ENCODE data around the gene EYS. TPM values are rescaled to one million over a fixed set of nuclear protein-coding genes. Genes with fewer than 3 reads are reported as not detected.

EYS gene
- total RNA-seq, 1 experiment from 2014 or later = 1.5 TPM

- intact Hi-C loops (cut with micrococcal nuclease) = no loop called here
- DNase-seq (ENCODE audit: unreplicated experiment) = no peak
- ChIA-PET POLR2A (no interaction called here), CTCF (no interaction called here)
- no peaks in the 10 kb centered on the region for H3K36me3 Mint-ChIP-seq (ENCODE audit: insufficient read depth, unreplicated experiment)
- H3K9me3 Mint-ChIP-seq (ENCODE audit: unreplicated experiment) = peaks cover 8% of the 10 kb centered on the region
- BruUV-seq (replicated peaks) = no TSS peak
- no peak overlapping the region for H3K4me3 Mint-ChIP-seq (ENCODE audit: unreplicated experiment)
- H3K27ac Mint-ChIP-seq (ENCODE audit: low read depth, unreplicated experiment) = peak overlapping the region; percentile 14
- no peaks in the 10 kb centered on the region for H3K27me3 Mint-ChIP-seq (ENCODE audit: insufficient read depth, unreplicated experiment)
- no peak for TF ChIP-seq CTCF (IDR thresholded peaks at IDR 0.05; ENCODE audit: unreplicated experiment)
- H3K4me1 Mint-ChIP-seq (ENCODE audit: insufficient read depth, unreplicated experiment) = peaks cover 6% of the 10 kb centered on the region
These were observed 589.1 kb downstream of the EYS start for GRCh38 chr6:65117817-65118409.

- no peaks in the 10 kb centered on the region for H3K27me3 Mint-ChIP-seq (ENCODE audit: insufficient read depth, unreplicated experiment)
- peaks cover 6% of the 10 kb centered on the region for H3K4me1 Mint-ChIP-seq (ENCODE audit: insufficient read depth, unreplicated experiment)
- no peak for DNase-seq (ENCODE audit: unreplicated experiment)
- H3K27ac Mint-ChIP-seq (ENCODE audit: low read depth, unreplicated experiment) = no peak overlapping the region
- H3K4me3 Mint-ChIP-seq (ENCODE audit: unreplicated experiment) = no peak overlapping the region
- H3K9me3 Mint-ChIP-seq (ENCODE audit: unreplicated experiment) = peaks cover 8% of the 10 kb centered on the region
- intact Hi-C loops (cut with micrococcal nuclease) = no loop called here
- POLR2A ChIA-PET = interaction anchor here (1.2 kb wide), 1 partner anchor 9 kb away, joined by 3 read pairs; no protein-coding TSS in a partner anchor
- CTCF ChIA-PET = interaction anchor here (0.7 to 1.0 kb wide), 2 partner anchors 15 to 207 kb away, joined by 3 read pairs; no protein-coding TSS in a partner anchor
- BruUV-seq (replicated peaks) = no TSS peak
- TF ChIP-seq CTCF (IDR thresholded peaks at IDR 0.05; ENCODE audit: unreplicated experiment) = no peak
- no peaks in the 10 kb centered on the region for H3K36me3 Mint-ChIP-seq (ENCODE audit: insufficient read depth, unreplicated experiment)
These were observed 590.7 kb downstream of the EYS start for GRCh38 chr6:65116326-65116725.

GRCh38 chr6:65113581-65113980, 593.4 kb downstream of the EYS start:
- no TSS peak for BruUV-seq (replicated peaks)
- intact Hi-C loops (cut with micrococcal nuclease) = no loop called here
- Mint-ChIP-seq H3K27ac (ENCODE audit: low read depth, unreplicated experiment) (no peak overlapping the region), H3K27me3 (ENCODE audit: insufficient read depth, unreplicated experiment) (no peaks in the 10 kb centered on the region), H3K9me3 (ENCODE audit: unreplicated experiment) (no peaks in the 10 kb centered on the region), H3K36me3 (ENCODE audit: insufficient read depth, unreplicated experiment) (no peaks in the 10 kb centered on the region), H3K4me3 (ENCODE audit: unreplicated experiment) (no peak overlapping the region), H3K4me1 (ENCODE audit: insufficient read depth, unreplicated experiment) (peaks cover 6% of the 10 kb centered on the region)
- TF ChIP-seq CTCF (IDR thresholded peaks at IDR 0.05; ENCODE audit: unreplicated experiment) = no peak
- ChIA-PET POLR2A (interaction anchor here (0.7 kb wide), 1 partner anchor 273 kb away, joined by 3 read pairs; no protein-coding TSS in a partner anchor), CTCF (no interaction called here)
- DNase-seq (ENCODE audit: unreplicated experiment) = peak; percentile 7

GRCh38 chr6:65112435-65112834, 594.6 kb downstream of the EYS start:
- intact Hi-C loops (cut with micrococcal nuclease) = no loop called here
- Mint-ChIP-seq H3K36me3 (ENCODE audit: insufficient read depth, unreplicated experiment) (no peaks in the 10 kb centered on the region), H3K4me3 (ENCODE audit: unreplicated experiment) (no peak overlapping the region), H3K4me1 (ENCODE audit: insufficient read depth, unreplicated experiment) (no peaks in the 10 kb centered on the region), H3K27ac (ENCODE audit: low read depth, unreplicated experiment) (no peak overlapping the region), H3K9me3 (ENCODE audit: unreplicated experiment) (no peaks in the 10 kb centered on the region), H3K27me3 (ENCODE audit: insufficient read depth, unreplicated experiment) (no peaks in the 10 kb centered on the region)
- no peak for TF ChIP-seq CTCF (IDR thresholded peaks at IDR 0.05; ENCODE audit: unreplicated experiment)
- POLR2A ChIA-PET = interaction anchor here (0.7 kb wide), 1 partner anchor 364 kb away, joined by 3 read pairs; no protein-coding TSS in a partner anchor
- no peak for DNase-seq (ENCODE audit: unreplicated experiment)
- CTCF ChIA-PET = no interaction called here
- BruUV-seq (replicated peaks) = no TSS peak

Data from MCF 10A (cell line).